HL-60 (cell line): ENCODE data around the gene OR4D1.

ENCODE experiments used
- CTCF ChIP-seq: IDR thresholded peaks from one replicate; pipeline ENCODE4 v1.5.1; 2011; ENCODE audit warnings: low read length, control low read depth, inconsistent platforms; ENCODE audit not compliant: insufficient read depth
- POLR2AphosphoS5 ChIP-seq: IDR thresholded peaks from 2 replicates; pipeline ENCODE4 v1.6.1; 2012; ENCODE audit warnings: low read depth
- SPI1 ChIP-seq: IDR thresholded peaks from 2 replicates; pipeline ENCODE4 v1.6.1; 2012; ENCODE audit warnings: low read depth, mild to moderate bottlenecking, borderline replicate concordance

DNA sequence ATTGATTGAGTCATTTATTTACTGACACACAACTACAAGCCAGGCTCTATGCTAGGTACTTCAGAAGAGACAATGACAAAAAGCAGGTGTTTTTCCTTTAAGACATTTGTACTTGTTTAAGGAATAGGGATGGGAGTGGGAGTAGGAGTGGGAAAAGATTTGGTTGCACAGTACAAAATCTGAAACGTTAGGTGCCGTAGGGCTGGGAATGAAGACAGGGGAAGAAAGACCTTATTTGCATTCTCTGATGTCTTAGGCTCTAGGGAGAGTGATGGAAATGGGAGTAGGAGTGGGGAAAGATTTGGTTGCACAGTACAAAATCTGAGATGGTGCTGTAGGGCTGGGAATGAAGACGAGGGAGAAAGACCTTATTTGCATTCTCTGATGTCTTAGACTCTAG is 28.7 kb upstream of the OR4D1 start:
- TF ChIP-seq CTCF (no peak), SPI1 (no peak), POLR2AphosphoS5 (no peak)
